ENCODE data around the gene RAB24. TPM values are rescaled to one million over a fixed set of nuclear protein-coding genes. Genes with fewer than 3 reads are reported as not detected.
"Not testable (repeated sequence)": the region's sequence is repeated elsewhere in the genome, so short reads cannot be mapped to it uniquely, and the experiment has no call there.

The RAB24 gene
- total and polyA plus RNA-seq, 7 donors, result 22.3 to 64.6 (median 33.6) TPM

- H3K27me3 ChIP-seq, result no peaks in the 10 kb centered on the region
- H3K9me3 ChIP-seq, result no peaks in the 10 kb centered on the region
- H3K27ac ChIP-seq, result no peak overlapping the region
- no peak for TF ChIP-seq EP300 (IDR thresholded peaks at IDR 0.05)
- TF ChIP-seq POLR2A (IDR thresholded peaks at IDR 0.05), result no peak
- no peak for TF ChIP-seq CTCF (IDR thresholded peaks at IDR 0.05)
- no peak for TF ChIP-seq POLR2AphosphoS5 (IDR thresholded peaks at IDR 0.05)
- DNase-seq, result no peak
- no peak overlapping the region for H3K4me3 ChIP-seq
- H3K36me3 ChIP-seq, result peaks cover 0 to 38% (median 2%) of the 10 kb centered on the region in 4 donors
- WGBS, 2 donors, result 95 to 96% methylated on average over 6 of the region's 6 CpGs
- peaks cover 0 to 21% (median 11%) of the 10 kb centered on the region in 4 donors for H3K4me1 ChIP-seq
- intact Hi-C loops (cut with DNase I), result no loop called here
These were observed 40.3 kb upstream of the RAB24 start for GRCh38 chr5:177343777-177344176.

GRCh38 chr5:177343000-177343399 is 39.5 kb upstream of the RAB24 start:
- Histone ChIP-seq H3K4me1 (peaks cover 0 to 15% (median 8%) of the 10 kb centered on the region in 4 donors), H3K36me3 (peaks cover 0 to 42% (median 8%) of the 10 kb centered on the region in 4 donors)
- DNase-seq; H3K27me3 ChIP-seq; H3K4me3 ChIP-seq; H3K9me3 ChIP-seq; intact Hi-C loops (cut with DNase I); H3K27ac ChIP-seq: not testable (repeated sequence)
- WGBS, 2 donors, result 95% methylated on average over 14 of the region's 14 CpGs

- Histone ChIP-seq H3K4me1 (no peaks in the 10 kb centered on the region), H3K4me3 (no peak overlapping the region), H3K27ac (no peak overlapping the region), H3K36me3 (peaks cover 22 to 68% (median 45%) of the 10 kb centered on the region in 4 donors), H3K9me3 (no peaks in the 10 kb centered on the region), H3K27me3 (no peaks in the 10 kb centered on the region)
- WGBS, 2 donors, result 77 to 81% methylated on average over 11 of the region's 11 CpGs
- intact Hi-C loops (cut with DNase I), result no loop called here
- TF ChIP-seq EP300 (IDR thresholded peaks at IDR 0.05) (no peak), CTCF (IDR thresholded peaks at IDR 0.05) (no peak), POLR2AphosphoS5 (IDR thresholded peaks at IDR 0.05) (no peak)
- no peak for DNase-seq
These were observed 35.7 kb upstream of the RAB24 start for GRCh38 chr5:177339107-177339638.

GRCh38 chr5:177338251-177339106 is 35.0 kb upstream of the RAB24 start:
- no peak for TF ChIP-seq EP300 (IDR thresholded peaks at IDR 0.05)
- TF ChIP-seq POLR2A (IDR thresholded peaks at IDR 0.05), result no peak
- TF ChIP-seq POLR2AphosphoS5 (IDR thresholded peaks at IDR 0.05), result no peak
- no peak for TF ChIP-seq CTCF (IDR thresholded peaks at IDR 0.05)
- Histone ChIP-seq H3K4me1 (no peaks in the 10 kb centered on the region), H3K4me3 (no peak overlapping the region), H3K27ac (no peak overlapping the region), H3K36me3 (peaks cover 28 to 71% (median 52%) of the 10 kb centered on the region in 4 donors), H3K27me3 (no peaks in the 10 kb centered on the region), H3K9me3 (no peaks in the 10 kb centered on the region)
- no peak for DNase-seq
- 85 to 88% methylated on average over 22 of the region's 22 CpGs for WGBS, 2 donors
- intact Hi-C loops (cut with DNase I), result no loop called here

DNA sequence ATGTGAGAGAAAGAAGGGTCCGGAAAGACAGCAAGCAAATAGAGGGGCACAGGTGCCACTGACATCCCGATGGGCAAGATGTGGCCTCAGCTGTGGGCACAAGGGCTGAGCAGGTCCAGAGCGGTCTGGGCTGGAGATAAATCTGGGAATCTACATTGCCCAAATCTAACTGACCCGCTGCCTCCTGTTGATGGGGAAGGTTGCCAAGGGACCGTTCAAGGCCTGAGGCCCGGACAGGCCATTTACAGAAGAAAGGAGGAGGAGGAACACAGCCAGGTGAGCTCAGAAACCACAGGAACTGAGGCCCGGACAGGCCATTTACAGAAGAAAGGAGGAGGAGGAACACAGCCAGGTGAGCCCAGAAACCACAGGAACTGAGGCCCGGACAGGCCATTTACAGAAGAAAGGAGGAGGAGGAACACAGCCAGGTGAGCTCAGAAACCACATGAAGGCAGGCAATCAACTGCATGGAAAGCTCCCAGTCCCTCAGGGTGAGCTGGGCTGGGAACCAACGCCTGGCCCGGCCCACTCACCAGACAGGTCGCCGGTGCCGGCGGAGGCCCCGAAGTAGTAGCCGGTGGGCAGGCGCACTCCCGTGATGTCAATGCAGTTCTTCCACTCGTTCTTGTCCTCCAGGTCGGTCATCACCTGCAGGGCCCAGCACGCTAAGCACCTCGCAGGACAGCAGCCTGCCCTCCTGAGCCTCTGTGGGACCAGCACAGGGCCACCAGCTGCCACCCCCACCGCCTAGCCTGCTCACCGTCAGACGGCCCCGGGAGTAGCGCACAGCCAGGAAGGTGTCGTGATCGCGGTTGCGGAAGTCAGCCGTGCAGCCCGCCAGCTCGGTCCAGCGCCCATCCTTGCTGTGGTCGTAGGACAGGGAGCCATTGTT is 33.3 kb upstream of the RAB24 start:
- Histone ChIP-seq H3K36me3 (peaks cover 34 to 79% (median 61%) of the 10 kb centered on the region in 4 donors), H3K4me3 (no peak overlapping the region), H3K9me3 (no peaks in the 10 kb centered on the region), H3K4me1 (no peaks in the 10 kb centered on the region), H3K27ac (no peak overlapping the region), H3K27me3 (no peaks in the 10 kb centered on the region)
- TF ChIP-seq POLR2AphosphoS5 (IDR thresholded peaks at IDR 0.05) (no peak), POLR2A (IDR thresholded peaks at IDR 0.05) (no peak), EP300 (IDR thresholded peaks at IDR 0.05) (no peak), CTCF (IDR thresholded peaks at IDR 0.05) (no peak)
- 95 to 96% methylated on average over 36 of the region's 36 CpGs for WGBS, 2 donors
- no peak for DNase-seq
- intact Hi-C loops (cut with DNase I), result no loop called here
